HepG2 (cell line): ENCODE data around the gene PDS5B. TPM values are rescaled to one million over a fixed set of nuclear protein-coding genes. Genes with fewer than 3 reads are reported as not detected.

Experiments
- EED ChIP-seq: sonication (generic); formaldehyde crosslinking; IDR thresholded peaks from 2 replicates; pipeline ENCODE4 v1.5.0; 2020; ENCODE audit warnings: mild to moderate bottlenecking, missing genetic modification reagents
- HNF1B ChIP-seq: sonication (generic); formaldehyde crosslinking; IDR thresholded peaks from 2 replicates; pipeline ENCODE4 v1.5.1; 2020; ENCODE audit warnings: mild to moderate bottlenecking, moderate library complexity, missing genetic modification reagents
- MTF1 ChIP-seq: sonication (generic); formaldehyde crosslinking; IDR thresholded peaks from 2 replicates; pipeline ENCODE4 v1.5.0; 2020; ENCODE audit warnings: missing genetic modification reagents
- PHF20 ChIP-seq: sonication (generic); formaldehyde crosslinking; IDR thresholded peaks from 2 replicates; pipeline ENCODE4 v1.5.0; 2020; ENCODE audit warnings: mild to moderate bottlenecking, missing genetic modification reagents
- POLR2A ChIP-seq, 2 experiments: IDR thresholded peaks; 2 replicates each; pipeline ENCODE4 v1.6.1; 2011; ENCODE audit warnings: low read depth in 2 of 2, low read length in 2 of 2, mild to moderate bottlenecking in 1 of 2, moderate library complexity in 1 of 2; ENCODE audit not compliant: insufficient read depth in 1 of 2
- SMYD3 ChIP-seq: sonication (generic); formaldehyde crosslinking; IDR thresholded peaks from 2 replicates; pipeline ENCODE4 v1.8.1; 2023; ENCODE audit warnings: mild to moderate bottlenecking, missing genetic modification reagents
- THAP11 ChIP-seq: IDR thresholded peaks from 2 replicates; pipeline ENCODE4 v1.6.1; 2016; ENCODE audit warnings: missing biosample characterization, missing genetic modification reagents
- USF2 ChIP-seq, 2 experiments: sonication (generic) in 1 of 2; formaldehyde crosslinking in 1 of 2; IDR thresholded peaks; 2 replicates each; pipeline versions ENCODE4 v1.5.1 to v1.6.1; 2011 to 2020; ENCODE audit warnings: borderline replicate concordance in 1 of 2, low read depth in 1 of 2, low read length in 1 of 2, mild to moderate bottlenecking in 1 of 2, missing genetic modification reagents in 1 of 2, moderate library complexity in 1 of 2
- ZFP36L2 ChIP-seq: sonication (generic); formaldehyde crosslinking; IDR thresholded peaks from 2 replicates; pipeline ENCODE4 v1.4.0; 2020; ENCODE audit warnings: missing genetic modification reagents
- ZFY ChIP-seq: sonication (generic); formaldehyde crosslinking; IDR thresholded peaks from 2 replicates; pipeline ENCODE4 v1.4.0; 2020; ENCODE audit warnings: missing genetic modification reagents
- ZNF142 ChIP-seq: sonication (generic); formaldehyde crosslinking; IDR thresholded peaks from 2 replicates; pipeline ENCODE4 v1.4.0; 2020; ENCODE audit warnings: missing genetic modification reagents
- ZNF703 ChIP-seq: sonication (generic); formaldehyde crosslinking; IDR thresholded peaks from 2 replicates; pipeline ENCODE4 v1.5.1; 2020; ENCODE audit warnings: missing genetic modification reagents, mild to moderate bottlenecking, moderate library complexity, borderline replicate concordance
- polyA plus RNA-seq, 8 experiments: library from polyadenylated mRNA; depleted of rRNA in 3 of 8; stranded (reverse) in 7 of 8; unstranded in 1 of 8; fragments of >200 nt; fragmentation: Illumina TruSeq in 4 of 8; extraction: Trizol in 4 of 8; gene quantifications; 2 replicates each; pipeline versions ENCODE4 v1.2.1 to v1.2.3, GENCODE V29; 2011 to 2016; ENCODE audit warnings: low read depth in 4 of 8, missing spikeins in 1 of 8, mixed read lengths in 1 of 8; ENCODE audit not compliant: insufficient read depth in 1 of 8
- total RNA-seq, 5 experiments: library from RNA; depleted of rRNA; stranded (reverse); fragments of >200 nt; fragmentation: Illumina TruSeq; extraction: Trizol; gene quantifications; 2 replicates each; pipeline ENCODE4 v1.2.3, GENCODE V29; 2016; ENCODE audit warnings: low read depth in 1 of 5
- TF ChIP-seq, protein P1 (sequence below): sonication (generic); formaldehyde crosslinking; conservative IDR thresholded peaks from 2 replicates; pipeline ENCODE4 v1.4.0; 2020; ENCODE audit warnings: missing genetic modification reagents
- TF ChIP-seq, protein P2 (sequence below): sonication (generic); formaldehyde crosslinking; IDR thresholded peaks from 2 replicates; pipeline ENCODE4 v1.4.0; 2020; ENCODE audit warnings: mild to moderate bottlenecking, missing genetic modification reagents
- TF ChIP-seq, protein P3 (sequence below): sonication (generic); formaldehyde crosslinking; IDR thresholded peaks from 2 replicates; pipeline ENCODE4 v1.4.0; 2020; ENCODE audit warnings: missing genetic modification reagents

PDS5B gene
- total and polyA plus RNA-seq, 2 of the 13 experiments (the other 11 are each of a cell fraction or from before 2014, with no cell fraction given) = 5.8 to 24.6 TPM

DNA sequence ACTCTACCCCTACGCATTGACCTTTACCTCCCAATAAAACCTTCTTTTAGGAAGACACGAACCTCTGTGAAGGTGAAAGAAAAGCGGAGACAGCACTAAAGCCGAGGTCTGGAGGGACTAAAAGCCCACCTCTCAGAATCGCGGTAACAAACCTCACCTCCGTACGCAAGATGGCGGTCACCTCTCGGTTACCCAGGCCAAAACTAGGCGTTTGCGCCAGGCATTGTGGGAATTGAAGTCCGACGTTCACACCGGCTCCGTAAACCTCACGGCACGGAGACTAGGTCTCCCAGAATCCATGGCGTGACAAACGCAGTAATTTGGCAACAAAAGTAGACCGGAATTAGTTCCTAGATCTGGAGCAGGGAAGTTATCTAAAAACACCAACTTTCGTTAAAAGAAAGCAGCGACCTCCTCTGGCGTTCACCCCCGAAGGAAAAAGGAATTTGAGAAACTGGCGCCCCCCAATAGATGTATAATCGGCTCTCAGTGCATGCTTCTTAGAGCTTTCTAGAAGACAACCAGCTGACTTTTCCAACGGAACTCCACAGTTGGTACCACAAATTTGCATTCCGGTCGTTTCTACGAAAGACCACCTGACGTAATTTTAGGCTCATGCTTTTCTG is 47.5 kb upstream of the PDS5B start, which contains the start of gene N4BP2L2 (continued):
- no peak for TF ChIP-seq ZNF142 (CRISPR knock-in tag)
- peak; percentile 77 to 79 for TF ChIP-seq POLR2A (IDR thresholded peaks at IDR 0.05; ENCODE audit: insufficient read depth in 1 of 2, low read depth in 2 of 2, low read length in 2 of 2)
- TF ChIP-seq, protein P1, sequence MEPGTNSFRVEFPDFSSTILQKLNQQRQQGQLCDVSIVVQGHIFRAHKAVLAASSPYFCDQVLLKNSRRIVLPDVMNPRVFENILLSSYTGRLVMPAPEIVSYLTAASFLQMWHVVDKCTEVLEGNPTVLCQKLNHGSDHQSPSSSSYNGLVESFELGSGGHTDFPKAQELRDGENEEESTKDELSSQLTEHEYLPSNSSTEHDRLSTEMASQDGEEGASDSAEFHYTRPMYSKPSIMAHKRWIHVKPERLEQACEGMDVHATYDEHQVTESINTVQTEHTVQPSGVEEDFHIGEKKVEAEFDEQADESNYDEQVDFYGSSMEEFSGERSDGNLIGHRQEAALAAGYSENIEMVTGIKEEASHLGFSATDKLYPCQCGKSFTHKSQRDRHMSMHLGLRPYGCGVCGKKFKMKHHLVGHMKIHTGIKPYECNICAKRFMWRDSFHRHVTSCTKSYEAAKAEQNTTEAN (CRISPR knock-in tag) = no peak
- TF ChIP-seq SMYD3 (CRISPR knock-in tag) = 0 out of 2 replicates have a peak, but pooled peaks have one; percentile 33
- TF ChIP-seq ZFP36L2 (CRISPR knock-in tag) = 0 out of 2 replicates have a peak, but pooled peaks have one; percentile 66
- TF ChIP-seq THAP11 (CRISPR knock-in tag) = peak; percentile 99
- TF ChIP-seq HNF1B (CRISPR knock-in tag) = peak; percentile 80; the same call in 1 of the 2 replicates
- TF ChIP-seq, protein P2, sequence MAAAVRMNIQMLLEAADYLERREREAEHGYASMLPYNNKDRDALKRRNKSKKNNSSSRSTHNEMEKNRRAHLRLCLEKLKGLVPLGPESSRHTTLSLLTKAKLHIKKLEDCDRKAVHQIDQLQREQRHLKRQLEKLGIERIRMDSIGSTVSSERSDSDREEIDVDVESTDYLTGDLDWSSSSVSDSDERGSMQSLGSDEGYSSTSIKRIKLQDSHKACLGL = no peak
- no peak for TF ChIP-seq USF2 (IDR thresholded peaks at IDR 0.05; ENCODE audit: low read depth, low read length)
- TF ChIP-seq USF2 (CRISPR knock-in tag; IDR thresholded peaks at IDR 0.05; ENCODE audit: borderline replicate concordance) = 0 out of 2 replicates have a peak, but pooled peaks have one; percentile 17
- TF ChIP-seq ZFY = peak; percentile 75
- TF ChIP-seq ZNF703 (CRISPR knock-in tag) = no peak
- peak; percentile 73 for TF ChIP-seq PHF20
- TF ChIP-seq EED (CRISPR knock-in tag) = no peak
- TF ChIP-seq MTF1 (CRISPR knock-in tag) = no peak
- TF ChIP-seq, protein P3, sequence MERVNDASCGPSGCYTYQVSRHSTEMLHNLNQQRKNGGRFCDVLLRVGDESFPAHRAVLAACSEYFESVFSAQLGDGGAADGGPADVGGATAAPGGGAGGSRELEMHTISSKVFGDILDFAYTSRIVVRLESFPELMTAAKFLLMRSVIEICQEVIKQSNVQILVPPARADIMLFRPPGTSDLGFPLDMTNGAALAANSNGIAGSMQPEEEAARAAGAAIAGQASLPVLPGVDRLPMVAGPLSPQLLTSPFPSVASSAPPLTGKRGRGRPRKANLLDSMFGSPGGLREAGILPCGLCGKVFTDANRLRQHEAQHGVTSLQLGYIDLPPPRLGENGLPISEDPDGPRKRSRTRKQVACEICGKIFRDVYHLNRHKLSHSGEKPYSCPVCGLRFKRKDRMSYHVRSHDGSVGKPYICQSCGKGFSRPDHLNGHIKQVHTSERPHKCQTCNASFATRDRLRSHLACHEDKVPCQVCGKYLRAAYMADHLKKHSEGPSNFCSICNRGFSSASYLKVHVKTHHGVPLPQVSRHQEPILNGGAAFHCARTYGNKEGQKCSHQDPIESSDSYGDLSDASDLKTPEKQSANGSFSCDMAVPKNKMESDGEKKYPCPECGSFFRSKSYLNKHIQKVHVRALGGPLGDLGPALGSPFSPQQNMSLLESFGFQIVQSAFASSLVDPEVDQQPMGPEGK = peak; percentile 69
